Measurements from ENCODE around the gene RUFY3.

RUFY3 gene

GRCh38 chr4:70711599-70711998 is 10.2 kb upstream of the RUFY3 start:
- Histone ChIP-seq H2BK5ac (ENCODE audit: low read depth, low read length, poor library complexity) (no peak overlapping the region), H3K27ac (ENCODE audit: low read depth, low read length) (no peak overlapping the region), H4K12ac (ENCODE audit: low read depth, low read length) (no peak overlapping the region), H4K8ac (ENCODE audit: low read depth, low read length) (no peak overlapping the region), H3K4me2 (ENCODE audit: low read length) (no peak overlapping the region), H3K18ac (ENCODE audit: low read length) (peak overlapping the region; percentile 9), H3K79me1 (ENCODE audit: low read length) (no peaks in the 10 kb centered on the region), H3K4ac (ENCODE audit: low read depth, low read length) (no peak overlapping the region), H3K79me2 (ENCODE audit: control insufficient read depth, insufficient read depth, low read length, poor library complexity) (no peaks in the 10 kb centered on the region), H3K36me3 (ENCODE audit: control insufficient read depth in 1 of 2, insufficient read depth in 2 of 2, low read length in 2 of 2) (no peaks in the 10 kb centered on the region), H2AFZ (ENCODE audit: insufficient read depth, low read length, poor library complexity) (no peak overlapping the region), H3K4me3 (ENCODE audit: low read depth, low read length) (no peak overlapping the region), H2AK5ac (ENCODE audit: low read length) (no peak overlapping the region), H2BK120ac (ENCODE audit: insufficient read depth, low read length, poor library complexity) (no peak overlapping the region), H3K9ac (ENCODE audit: low read length) (no peak overlapping the region), H2BK12ac (ENCODE audit: low read length) (no peak overlapping the region), H3K4me1 (ENCODE audit: control insufficient read depth in 1 of 2, insufficient read depth in 2 of 2, low read length in 2 of 2) (peaks cover 0 to under 1% of the 10 kb centered on the region in 2 experiments), H3K23ac (ENCODE audit: low read length) (no peak overlapping the region), H3K9me3 (ENCODE audit: insufficient read depth, low read depth, low read length) (no peaks in the 10 kb centered on the region), H3K27me3 (ENCODE audit: insufficient read depth, low read length) (no peaks in the 10 kb centered on the region), H4K91ac (ENCODE audit: low read depth, low read length) (no peak overlapping the region), H3K14ac (ENCODE audit: low read length) (no peak overlapping the region)
- no peak for DNase-seq
- no CpG with 5 or more reads among the region's 3 CpGs for WGBS (ENCODE audit: extremely low coverage, insufficient coverage, insufficient read length)

- no peaks in the 10 kb centered on the region for H3K27me3 ChIP-seq (ENCODE audit: insufficient read depth, low read length)
- H3K4ac ChIP-seq (ENCODE audit: low read depth, low read length) = no peak overlapping the region
- H3K4me2 ChIP-seq (ENCODE audit: low read length) = no peak overlapping the region
- no peak overlapping the region for H2AFZ ChIP-seq (ENCODE audit: insufficient read depth, low read length, poor library complexity)
- H3K79me1 ChIP-seq (ENCODE audit: low read length) = no peaks in the 10 kb centered on the region
- no peak overlapping the region for H3K14ac ChIP-seq (ENCODE audit: low read length)
- H3K79me2 ChIP-seq (ENCODE audit: control insufficient read depth, insufficient read depth, low read length, poor library complexity) = no peaks in the 10 kb centered on the region
- no peak overlapping the region for H2AK5ac ChIP-seq (ENCODE audit: low read length)
- no peak overlapping the region for H2BK120ac ChIP-seq (ENCODE audit: insufficient read depth, low read length, poor library complexity)
- no peaks in the 10 kb centered on the region for H3K36me3 ChIP-seq (ENCODE audit: control insufficient read depth in 1 of 2, insufficient read depth in 2 of 2, low read length in 2 of 2)
- no peaks in the 10 kb centered on the region for H3K4me1 ChIP-seq (ENCODE audit: control insufficient read depth in 1 of 2, insufficient read depth in 2 of 2, low read length in 2 of 2)
- H4K12ac ChIP-seq (ENCODE audit: low read depth, low read length) = no peak overlapping the region
- no peak for DNase-seq
- no peak overlapping the region for H2BK12ac ChIP-seq (ENCODE audit: low read length)
- no peak overlapping the region for H3K9ac ChIP-seq (ENCODE audit: low read length)
- no CpG with 5 or more reads among the region's 3 CpGs for WGBS (ENCODE audit: extremely low coverage, insufficient coverage, insufficient read length)
- H3K23ac ChIP-seq (ENCODE audit: low read length) = no peak overlapping the region
- H3K27ac ChIP-seq (ENCODE audit: low read depth, low read length) = no peak overlapping the region
- no peak overlapping the region for H3K18ac ChIP-seq (ENCODE audit: low read length)
- H4K8ac ChIP-seq (ENCODE audit: low read depth, low read length) = no peak overlapping the region
- H4K91ac ChIP-seq (ENCODE audit: low read depth, low read length) = no peak overlapping the region
- no peak overlapping the region for H2BK5ac ChIP-seq (ENCODE audit: low read depth, low read length, poor library complexity)
- no peaks in the 10 kb centered on the region for H3K9me3 ChIP-seq (ENCODE audit: insufficient read depth, low read depth, low read length)
- no peak overlapping the region for H3K4me3 ChIP-seq (ENCODE audit: low read depth, low read length)
Measured at GRCh38 chr4:70712150-70712549, 9.6 kb upstream of the RUFY3 start.

DNA sequence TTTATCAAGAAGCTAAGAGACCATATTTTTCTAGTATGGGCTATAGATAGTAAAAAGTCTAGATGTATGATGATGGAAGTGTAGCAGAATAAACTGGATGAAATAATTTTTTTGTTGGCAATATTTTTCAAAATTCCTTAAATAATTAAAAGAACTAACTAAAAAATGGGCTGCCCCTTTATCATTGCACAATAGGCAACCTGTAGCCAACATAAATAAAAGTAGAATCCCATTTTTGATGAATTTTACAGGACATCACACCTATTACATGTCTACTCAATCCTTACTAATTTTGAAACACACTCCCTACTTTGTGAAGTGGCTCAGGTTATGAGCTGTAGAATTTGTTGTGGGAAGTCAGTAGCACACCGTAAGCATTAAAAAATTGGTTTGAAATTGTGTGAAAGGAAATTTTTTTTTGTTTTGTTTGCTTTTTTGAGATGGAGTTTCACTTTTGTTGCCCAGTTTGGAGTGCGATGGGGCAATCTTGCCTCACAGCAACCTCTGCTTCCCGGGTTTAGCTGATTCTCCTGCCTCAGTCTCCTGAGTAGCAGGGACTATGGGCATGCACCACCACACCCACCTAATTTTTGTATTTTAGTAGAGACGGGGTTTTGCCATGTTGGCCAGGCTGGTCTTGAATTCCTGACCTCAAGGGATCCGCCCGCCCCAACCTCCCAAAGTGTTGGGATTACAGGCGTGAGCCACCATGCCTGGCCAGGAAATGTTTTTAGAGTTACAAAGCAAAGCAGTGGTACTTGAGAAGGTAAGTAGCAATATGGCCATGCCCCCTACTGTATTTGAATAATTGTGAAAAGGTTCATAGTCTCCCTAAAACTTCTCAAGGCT is 8.9 kb upstream of the RUFY3 start:
- no peak overlapping the region for H3K4ac ChIP-seq (ENCODE audit: low read depth, low read length)
- H2BK5ac ChIP-seq (ENCODE audit: low read depth, low read length, poor library complexity) = no peak overlapping the region
- H3K27me3 ChIP-seq (ENCODE audit: insufficient read depth, low read length) = no peaks in the 10 kb centered on the region
- no peak overlapping the region for H2AFZ ChIP-seq (ENCODE audit: insufficient read depth, low read length, poor library complexity)
- no peak overlapping the region for H3K4me2 ChIP-seq (ENCODE audit: low read length)
- no peaks in the 10 kb centered on the region for H3K4me1 ChIP-seq (ENCODE audit: control insufficient read depth in 1 of 2, insufficient read depth in 2 of 2, low read length in 2 of 2)
- H2BK12ac ChIP-seq (ENCODE audit: low read length) = no peak overlapping the region
- no peak overlapping the region for H3K27ac ChIP-seq (ENCODE audit: low read depth, low read length)
- H4K8ac ChIP-seq (ENCODE audit: low read depth, low read length) = no peak overlapping the region
- no peak overlapping the region for H3K9ac ChIP-seq (ENCODE audit: low read length)
- H2BK120ac ChIP-seq (ENCODE audit: insufficient read depth, low read length, poor library complexity) = no peak overlapping the region
- H4K91ac ChIP-seq (ENCODE audit: low read depth, low read length) = no peak overlapping the region
- H3K36me3 ChIP-seq (ENCODE audit: control insufficient read depth in 1 of 2, insufficient read depth in 2 of 2, low read length in 2 of 2) = no peaks in the 10 kb centered on the region
- H3K4me3 ChIP-seq (ENCODE audit: low read depth, low read length) = no peak overlapping the region
- 100% methylated on average over 1 of the region's 7 CpGs for WGBS (ENCODE audit: extremely low coverage, insufficient coverage, insufficient read length)
- H3K9me3 ChIP-seq (ENCODE audit: insufficient read depth, low read depth, low read length) = no peaks in the 10 kb centered on the region
- no peak overlapping the region for H3K14ac ChIP-seq (ENCODE audit: low read length)
- H4K12ac ChIP-seq (ENCODE audit: low read depth, low read length) = no peak overlapping the region
- no peaks in the 10 kb centered on the region for H3K79me1 ChIP-seq (ENCODE audit: low read length)
- H3K79me2 ChIP-seq (ENCODE audit: control insufficient read depth, insufficient read depth, low read length, poor library complexity) = no peaks in the 10 kb centered on the region
- no peak overlapping the region for H2AK5ac ChIP-seq (ENCODE audit: low read length)
- no peak for DNase-seq
- H3K23ac ChIP-seq (ENCODE audit: low read length) = no peak overlapping the region
- no peak overlapping the region for H3K18ac ChIP-seq (ENCODE audit: low read length)

DNA sequence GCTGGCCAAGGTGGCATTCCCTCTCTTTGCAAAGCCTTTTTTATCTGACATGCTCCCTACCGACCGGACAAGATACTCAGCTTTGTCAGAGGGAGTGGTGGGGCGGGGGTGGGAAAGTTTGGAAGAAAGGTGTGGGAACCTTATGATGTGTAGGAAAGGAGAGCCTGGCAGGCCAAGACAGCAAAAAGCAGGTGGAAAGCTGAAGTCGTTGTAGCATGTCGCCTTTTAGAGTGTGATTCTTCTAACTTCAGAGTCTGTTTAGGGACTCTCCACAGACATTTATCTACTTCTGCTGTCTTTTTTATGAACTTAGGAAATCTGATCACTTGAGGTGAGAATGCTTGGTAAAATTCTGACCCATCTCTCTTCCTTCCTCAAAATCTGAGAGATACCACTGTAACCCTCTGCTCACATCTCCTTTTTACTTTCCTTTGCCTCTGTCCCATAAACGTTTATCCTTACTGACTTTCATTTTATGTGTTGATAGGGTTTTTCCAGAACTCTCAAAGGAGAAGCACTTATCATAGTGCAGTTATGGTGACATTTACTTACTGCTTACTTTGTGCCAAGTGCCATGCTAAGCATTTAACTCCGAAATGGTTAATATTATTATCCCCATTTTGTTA is 8.2 kb upstream of the RUFY3 start:
- no peak overlapping the region for H3K4ac ChIP-seq (ENCODE audit: low read depth, low read length)
- no peak overlapping the region for H3K14ac ChIP-seq (ENCODE audit: low read length)
- no peak overlapping the region for H4K91ac ChIP-seq (ENCODE audit: low read depth, low read length)
- no peaks in the 10 kb centered on the region for H3K9me3 ChIP-seq (ENCODE audit: insufficient read depth, low read depth, low read length)
- H3K79me1 ChIP-seq (ENCODE audit: low read length) = no peaks in the 10 kb centered on the region
- H3K4me2 ChIP-seq (ENCODE audit: low read length) = no peak overlapping the region
- no peak overlapping the region for H4K12ac ChIP-seq (ENCODE audit: low read depth, low read length)
- H4K8ac ChIP-seq (ENCODE audit: low read depth, low read length) = no peak overlapping the region
- no peak overlapping the region for H2AK5ac ChIP-seq (ENCODE audit: low read length)
- no peak overlapping the region for H3K23ac ChIP-seq (ENCODE audit: low read length)
- H2BK5ac ChIP-seq (ENCODE audit: low read depth, low read length, poor library complexity) = no peak overlapping the region
- no peak overlapping the region for H3K18ac ChIP-seq (ENCODE audit: low read length)
- DNase-seq = no peak
- H3K79me2 ChIP-seq (ENCODE audit: control insufficient read depth, insufficient read depth, low read length, poor library complexity) = no peaks in the 10 kb centered on the region
- H2BK120ac ChIP-seq (ENCODE audit: insufficient read depth, low read length, poor library complexity) = no peak overlapping the region
- no peak overlapping the region for H2BK12ac ChIP-seq (ENCODE audit: low read length)
- no peaks in the 10 kb centered on the region for H3K27me3 ChIP-seq (ENCODE audit: insufficient read depth, low read length)
- no peaks in the 10 kb centered on the region for H3K36me3 ChIP-seq (ENCODE audit: control insufficient read depth in 1 of 2, insufficient read depth in 2 of 2, low read length in 2 of 2)
- no peaks in the 10 kb centered on the region for H3K4me1 ChIP-seq (ENCODE audit: control insufficient read depth in 1 of 2, insufficient read depth in 2 of 2, low read length in 2 of 2)
- H3K4me3 ChIP-seq (ENCODE audit: low read depth, low read length) = no peak overlapping the region
- WGBS (ENCODE audit: extremely low coverage, insufficient coverage, insufficient read length) = no CpG with 5 or more reads among the region's 7 CpGs
- no peak overlapping the region for H2AFZ ChIP-seq (ENCODE audit: insufficient read depth, low read length, poor library complexity)
- no peak overlapping the region for H3K27ac ChIP-seq (ENCODE audit: low read depth, low read length)
- no peak overlapping the region for H3K9ac ChIP-seq (ENCODE audit: low read length)
